Stimulated activated CD8-positive, alpha-beta memory T cell treated with anti-CD3 and anti-CD28 coated beads, Interleukin-15, amount 100 ng/mL, for 4 hours (primary cell): ENCODE data around the gene KRT84.

ENCODE experiments used
- DNase-seq, 2 donors: peaks; one replicate each; pipeline ENCODE4 v3.0.0-alpha.2; 2020; ENCODE audit warnings: low read depth in 2 of 2

The KRT84 gene

GRCh38 chr12:52383331-52383730, 2.1 kb downstream of the KRT84 start:
- DNase-seq: no peak

- no peak for DNase-seq
Measured at GRCh38 chr12:52382854-52383253, 2.6 kb downstream of the KRT84 start.

- DNase-seq: no peak
Measured at GRCh38 chr12:52381206-52381605, 4.2 kb downstream of the KRT84 start.

GRCh38 chr12:52380271-52380694, 5.2 kb downstream of the KRT84 start:
- DNase-seq: no peak

GRCh38 chr12:52379536-52379935, 5.9 kb downstream of the KRT84 start:
- DNase-seq: no peak

- no peak for DNase-seq
Measured at GRCh38 chr12:52378091-52378490, 7.4 kb downstream of the KRT84 start.

- no peak for DNase-seq
Measured at GRCh38 chr12:52377266-52377665, 8.2 kb downstream of the KRT84 start.

- DNase-seq: peak in 1 of 2 donors; percentile 14
Measured at GRCh38 chr12:52372216-52373154, 13.0 kb downstream of the KRT84 start.

- DNase-seq: no peak
Measured at GRCh38 chr12:52371716-52372115, 13.7 kb downstream of the KRT84 start.

- DNase-seq: no peak
Measured at GRCh38 chr12:52370926-52371608, 14.4 kb downstream of the KRT84 start.

GRCh38 chr12:52369809-52370208, 15.6 kb downstream of the KRT84 start:
- DNase-seq: no peak

- DNase-seq: no peak
Measured at GRCh38 chr12:52369211-52369610, 16.2 kb downstream of the KRT84 start.

GRCh38 chr12:52368508-52368907, 16.9 kb downstream of the KRT84 start:
- DNase-seq: no peak

GRCh38 chr12:52367876-52368275, 17.6 kb downstream of the KRT84 start:
- DNase-seq: no peak

GRCh38 chr12:52366738-52367485, 18.5 kb downstream of the KRT84 start, which contains the start of gene KRT85:
Gene KRT85 (minus strand): TSS chr12:52367481. CDS start chr12:52367405, 76 bp downstream.
- DNase-seq: no peak

GRCh38 chr12:52364901-52365489, 20.5 kb downstream of the KRT84 start:
- no peak for DNase-seq

GRCh38 chr12:52364061-52364460, 21.4 kb downstream of the KRT84 start:
- no peak for DNase-seq

- no peak for DNase-seq
Measured at GRCh38 chr12:52363111-52363679, 22.3 kb downstream of the KRT84 start.

GRCh38 chr12:52362118-52362726, 23.2 kb downstream of the KRT84 start:
- DNase-seq: no peak

GRCh38 chr12:52361553-52361952, 23.9 kb downstream of the KRT84 start:
- DNase-seq: no peak
